Measurements from ENCODE around the gene HSPG2.

DNA sequence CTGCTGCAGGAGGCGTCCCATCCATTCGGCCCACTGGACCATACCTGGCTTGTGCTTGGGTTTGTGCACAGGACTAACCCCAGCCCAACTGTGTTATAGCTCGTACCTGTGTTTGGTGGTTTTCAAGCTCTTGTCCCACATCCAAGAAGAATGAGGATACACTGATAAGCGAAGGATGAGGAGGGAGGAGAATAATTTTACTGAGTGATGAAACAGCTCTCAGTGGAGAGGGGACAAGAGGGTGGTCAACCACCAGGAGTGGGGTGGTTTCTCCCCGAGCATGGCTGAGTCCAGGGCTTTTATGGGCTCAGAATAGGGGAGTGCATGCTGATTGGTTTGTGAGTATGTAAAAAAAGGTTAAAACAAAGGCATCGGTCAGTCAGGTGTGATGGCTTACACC is 142.0 kb downstream of the HSPG2 start:
- TF ChIP-seq, protein P1, sequence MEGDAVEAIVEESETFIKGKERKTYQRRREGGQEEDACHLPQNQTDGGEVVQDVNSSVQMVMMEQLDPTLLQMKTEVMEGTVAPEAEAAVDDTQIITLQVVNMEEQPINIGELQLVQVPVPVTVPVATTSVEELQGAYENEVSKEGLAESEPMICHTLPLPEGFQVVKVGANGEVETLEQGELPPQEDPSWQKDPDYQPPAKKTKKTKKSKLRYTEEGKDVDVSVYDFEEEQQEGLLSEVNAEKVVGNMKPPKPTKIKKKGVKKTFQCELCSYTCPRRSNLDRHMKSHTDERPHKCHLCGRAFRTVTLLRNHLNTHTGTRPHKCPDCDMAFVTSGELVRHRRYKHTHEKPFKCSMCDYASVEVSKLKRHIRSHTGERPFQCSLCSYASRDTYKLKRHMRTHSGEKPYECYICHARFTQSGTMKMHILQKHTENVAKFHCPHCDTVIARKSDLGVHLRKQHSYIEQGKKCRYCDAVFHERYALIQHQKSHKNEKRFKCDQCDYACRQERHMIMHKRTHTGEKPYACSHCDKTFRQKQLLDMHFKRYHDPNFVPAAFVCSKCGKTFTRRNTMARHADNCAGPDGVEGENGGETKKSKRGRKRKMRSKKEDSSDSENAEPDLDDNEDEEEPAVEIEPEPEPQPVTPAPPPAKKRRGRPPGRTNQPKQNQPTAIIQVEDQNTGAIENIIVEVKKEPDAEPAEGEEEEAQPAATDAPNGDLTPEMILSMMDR (conservative IDR thresholded peaks at IDR 0.05; ENCODE audit: low read length) = no peak
- no peak for TF ChIP-seq EZH2phosphoT487 (IDR thresholded peaks at IDR 0.05; ENCODE audit: borderline replicate concordance, low read depth, low read length)
